HUDEP-2 (cell line): Measurements from ENCODE around the gene MYRFL.
A peak's percentile ranks its signal among the peaks of the same experiment; 100 is the strongest.
"Not testable (repeated sequence)": the region's sequence is repeated elsewhere in the genome, so short reads cannot be mapped to it uniquely, and the experiment has no call there.

Experiments
- DNase-seq, 76 experiments: peaks; one replicate each; lab custom pipeline; 2025; ENCODE audit not compliant: unreplicated experiment in 76 of 76; lab: John Stamatoyannopoulos, UW

The MYRFL gene

GRCh38 chr12:69840727-69841126, 15.7 kb downstream of the MYRFL start:
- no peak for DNase-seq

DNA sequence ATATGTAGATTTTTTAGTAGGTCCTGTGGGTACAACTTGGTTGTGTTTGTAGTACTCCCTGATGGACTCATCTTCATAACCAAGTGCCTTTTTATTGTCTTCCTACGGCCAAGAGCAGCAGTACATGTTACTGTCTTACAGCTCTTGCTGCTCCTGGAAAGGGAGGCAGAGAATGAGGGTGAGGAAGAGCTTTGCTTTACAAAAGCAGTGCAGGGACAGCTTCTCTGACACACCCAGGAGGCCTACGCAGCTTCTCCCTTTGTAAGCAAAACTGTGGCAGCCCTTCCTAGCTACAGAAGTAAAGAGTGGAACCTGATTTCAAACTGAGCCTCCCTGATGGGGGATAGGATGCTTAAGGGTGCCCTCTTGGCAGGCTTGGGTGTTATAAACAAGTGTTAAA, 18.6 kb downstream of the MYRFL start:
- DNase-seq = no peak

- no peak for DNase-seq
Measured at GRCh38 chr12:69844416-69844815, 19.4 kb downstream of the MYRFL start.

DNA sequence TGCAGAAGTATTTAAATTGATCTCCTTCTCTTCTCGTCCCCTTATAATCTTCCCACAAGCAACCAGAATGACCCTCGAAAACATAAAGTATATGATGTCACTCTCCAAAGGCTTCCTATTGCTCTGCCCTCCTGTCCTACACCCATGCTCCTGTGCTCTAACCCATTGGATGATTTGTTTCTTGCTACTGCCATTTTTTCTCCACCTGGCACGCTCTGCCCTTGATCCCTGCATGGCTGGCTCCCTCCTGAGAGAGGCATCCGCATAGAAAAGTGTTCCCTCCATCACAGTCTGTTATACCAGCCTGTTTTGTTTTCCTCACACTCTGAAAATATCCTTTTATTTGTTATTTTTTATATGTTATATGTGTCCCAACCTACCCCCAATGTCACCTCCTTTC, 19.8 kb downstream of the MYRFL start:
- no peak for DNase-seq

DNA sequence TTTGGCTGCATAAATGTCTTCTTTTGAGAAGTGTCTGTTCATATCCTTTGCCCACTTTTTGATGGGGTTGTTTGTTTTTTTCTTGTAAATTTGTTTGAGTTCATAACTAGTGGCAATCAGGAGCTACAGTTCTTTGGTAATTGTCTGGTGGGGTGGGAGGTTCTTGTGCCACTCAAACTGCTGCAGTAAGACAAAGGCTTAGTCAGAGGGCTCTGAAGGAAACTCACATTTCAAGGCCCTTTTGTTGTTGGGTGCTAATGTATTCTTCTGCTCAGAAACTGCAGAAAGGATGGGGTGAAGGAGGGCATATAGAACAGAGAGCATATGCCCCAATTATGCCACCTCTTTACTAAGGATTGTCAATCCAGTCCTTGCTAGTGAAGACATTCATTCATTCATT, 21.9 kb downstream of the MYRFL start:
- no peak for DNase-seq

- DNase-seq = no peak
Measured at GRCh38 chr12:69851976-69852375, 26.9 kb downstream of the MYRFL start.

- not testable (repeated sequence) for DNase-seq
Measured at GRCh38 chr12:69853176-69853961, 28.3 kb downstream of the MYRFL start.

DNA sequence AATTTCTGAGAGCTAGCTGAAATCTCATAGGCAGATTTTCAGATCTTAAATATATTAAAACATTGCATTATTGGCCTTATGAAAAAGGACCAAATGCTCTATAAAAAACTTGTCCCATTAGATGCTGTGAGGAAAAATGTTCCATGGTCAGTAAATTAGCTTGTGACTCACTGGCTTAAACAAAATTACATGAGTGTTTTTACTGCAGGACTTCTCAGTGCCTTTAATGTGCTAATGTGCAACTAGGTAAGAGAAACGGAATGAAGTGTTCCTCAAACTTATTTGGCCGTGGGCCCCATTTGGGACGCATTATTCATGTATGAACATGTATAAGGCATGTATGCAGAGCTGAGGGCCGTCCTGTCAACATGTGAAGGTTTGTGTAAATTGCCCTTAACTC, 41.7 kb downstream of the MYRFL start:
- DNase-seq = no peak

DNA sequence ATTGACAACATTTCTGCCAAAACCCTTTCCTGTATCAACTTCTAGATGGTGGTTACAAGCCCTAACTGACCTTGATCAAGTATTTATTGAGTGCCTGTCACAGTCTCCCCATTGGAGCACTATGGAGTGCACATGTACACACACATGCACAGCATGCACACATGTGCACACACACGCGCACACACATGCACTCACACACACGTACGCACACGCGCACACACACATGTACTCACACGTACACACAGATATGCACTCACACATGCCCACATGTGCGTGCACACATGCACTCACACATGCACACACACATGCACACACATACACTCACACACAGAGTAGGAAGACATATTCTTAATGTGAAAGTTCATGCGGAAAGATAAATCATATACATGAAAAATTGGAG, 43.7 kb downstream of the MYRFL start:
- DNase-seq = no peak

DNA sequence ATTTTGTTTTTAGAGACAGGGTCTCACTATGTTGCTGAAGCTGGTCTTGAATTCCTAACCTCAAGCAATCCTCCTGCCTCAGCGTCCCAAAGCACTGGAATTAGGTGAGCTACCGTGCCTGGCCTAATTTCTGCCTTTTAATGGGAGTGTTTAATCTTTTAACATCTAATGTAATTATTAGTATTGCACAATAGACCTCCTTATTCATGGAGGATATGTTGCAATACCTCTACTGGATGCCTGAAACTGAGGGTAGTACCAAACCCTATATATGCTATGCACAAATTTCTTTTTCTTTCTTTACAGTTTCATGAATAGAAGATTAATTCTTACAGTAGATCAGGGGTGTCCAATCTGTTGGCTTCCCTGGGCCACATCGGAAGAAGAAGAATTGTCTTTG, 47.8 kb downstream of the MYRFL start:
- DNase-seq = no peak

DNA sequence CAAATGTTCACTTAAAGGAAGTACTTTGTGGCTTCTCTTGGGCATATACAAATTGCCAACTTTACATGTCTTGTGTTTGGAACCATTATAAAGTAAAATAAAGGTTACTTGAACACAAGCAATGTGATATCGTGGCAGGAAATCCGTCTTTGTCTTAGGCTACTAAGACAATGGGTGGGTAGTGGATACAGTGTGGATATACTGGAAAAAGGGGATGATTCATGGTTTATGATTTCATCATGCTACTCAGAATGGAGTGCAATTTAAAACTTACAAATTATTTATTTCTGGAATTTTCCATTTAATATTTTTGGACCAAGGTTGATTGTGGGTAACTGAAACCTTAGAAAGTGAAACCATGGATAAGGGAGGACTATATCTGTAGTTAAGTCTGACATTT, 48.4 kb downstream of the MYRFL start:
- DNase-seq = no peak

GRCh38 chr12:69874606-69875005, 49.6 kb downstream of the MYRFL start:
- no peak for DNase-seq

DNA sequence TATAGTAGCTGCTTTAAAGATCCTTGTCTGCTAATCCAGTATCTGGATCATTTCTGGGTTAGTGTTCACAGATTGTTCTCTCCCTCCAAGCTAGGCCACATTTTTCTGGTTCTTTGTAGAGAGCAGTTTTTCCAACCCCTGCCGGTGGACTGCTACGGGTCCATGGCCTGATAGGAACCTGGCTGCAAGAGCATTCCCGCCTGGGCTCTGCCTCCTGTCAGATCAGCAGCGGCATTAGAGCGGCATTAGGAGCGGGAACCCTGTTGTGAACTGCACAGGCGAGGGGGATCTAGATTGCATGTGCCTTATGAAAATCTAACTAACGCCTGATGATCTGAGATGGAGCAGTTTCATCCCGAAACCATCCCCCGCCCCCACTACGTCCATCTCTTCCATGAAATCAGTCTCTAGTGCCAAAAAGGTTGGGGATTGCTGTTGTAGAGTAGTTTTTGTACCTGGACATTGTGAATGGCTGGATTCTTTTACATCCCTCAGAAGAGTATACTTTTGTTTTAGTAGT, 50.4 kb downstream of the MYRFL start:
- DNase-seq = no peak

- peak in 38 of 76 experiments; percentile 2 to 62 (median 26) for DNase-seq
Measured at GRCh38 chr12:69879007-69879960, 54.3 kb downstream of the MYRFL start.

GRCh38 chr12:69880571-69880970, 55.5 kb downstream of the MYRFL start:
- DNase-seq = peak in 1 of 76 experiments; percentile 1

- no peak for DNase-seq
Measured at GRCh38 chr12:69881771-69882170, 56.7 kb downstream of the MYRFL start.

GRCh38 chr12:69884386-69884785, 59.4 kb downstream of the MYRFL start:
- no peak for DNase-seq

DNA sequence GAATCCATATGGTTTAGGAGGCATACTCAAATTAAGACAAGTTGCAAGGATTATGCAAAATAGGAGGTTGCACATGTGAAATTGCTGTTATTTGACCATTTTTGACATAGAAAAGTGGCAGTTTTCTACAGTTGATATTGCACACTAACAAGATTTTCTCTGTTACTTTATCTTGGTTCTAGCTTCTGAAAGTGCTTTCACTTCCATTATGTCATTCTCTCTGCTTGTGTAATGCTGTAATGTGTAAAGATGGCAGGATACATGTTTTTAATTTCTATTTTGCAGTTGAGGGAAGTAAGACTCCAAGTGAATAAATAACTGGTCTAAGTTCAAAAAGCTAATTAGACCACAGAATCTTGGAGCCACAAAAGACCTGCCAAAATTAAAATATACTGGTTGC, 60.6 kb downstream of the MYRFL start:
- no peak for DNase-seq

GRCh38 chr12:69886109-69886508, 61.1 kb downstream of the MYRFL start:
- DNase-seq = no peak

GRCh38 chr12:69886715-69887114, 61.7 kb downstream of the MYRFL start:
- DNase-seq = no peak

GRCh38 chr12:69888901-69889300, 63.9 kb downstream of the MYRFL start:
- no peak for DNase-seq
